Right lobe of liver (tissue), 4 donors: ENCODE results near the gene TMOD1.

Experiments used
- POLR2A ChIP-seq: fragments of 450-650 bp; IDR thresholded peaks from one replicate; pipeline ENCODE4 v1.6.1; 2017; ENCODE audit warnings: antibody characterized with exemption, mild to moderate bottlenecking
- TF ChIP-seq, protein P1 (sequence below), 4 donors: fragments of 200-600 bp in 3 of 4; fragments of 450-650 bp in 1 of 4; IDR thresholded peaks; one replicate each; pipeline versions ENCODE4 v1.5.1 to v1.8.0; 2016 to 2022; ENCODE audit warnings: antibody characterized with exemption in 4 of 4, mild to moderate bottlenecking in 2 of 4
- donor health status: DM: no; HTN: no; CAD: no.
- donor health status: DM: no; HTN: no; CAD: no.
- donor health status: DM: no; HTN: yes; CAD: no.

DNA sequence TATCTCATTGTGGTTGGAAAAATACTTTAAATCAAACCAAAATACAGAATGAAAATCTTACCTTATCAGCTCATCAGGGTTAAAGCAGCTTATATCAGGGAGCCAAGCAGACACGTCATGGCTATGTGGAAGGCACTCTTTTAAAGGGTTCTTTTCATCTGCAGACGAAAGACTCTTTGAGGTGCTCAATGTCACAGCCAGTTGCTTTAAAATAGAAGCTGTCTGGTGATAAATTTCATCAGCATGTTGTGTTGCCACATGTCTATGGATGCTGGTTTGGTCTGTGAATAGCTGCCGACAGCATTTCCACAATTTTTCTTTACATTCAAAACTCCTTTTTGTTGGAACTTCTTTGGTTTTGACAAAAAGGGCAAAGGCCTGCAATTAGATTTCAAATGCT, 124.2 kb downstream of the TMOD1 start:
- TF ChIP-seq, protein P1, sequence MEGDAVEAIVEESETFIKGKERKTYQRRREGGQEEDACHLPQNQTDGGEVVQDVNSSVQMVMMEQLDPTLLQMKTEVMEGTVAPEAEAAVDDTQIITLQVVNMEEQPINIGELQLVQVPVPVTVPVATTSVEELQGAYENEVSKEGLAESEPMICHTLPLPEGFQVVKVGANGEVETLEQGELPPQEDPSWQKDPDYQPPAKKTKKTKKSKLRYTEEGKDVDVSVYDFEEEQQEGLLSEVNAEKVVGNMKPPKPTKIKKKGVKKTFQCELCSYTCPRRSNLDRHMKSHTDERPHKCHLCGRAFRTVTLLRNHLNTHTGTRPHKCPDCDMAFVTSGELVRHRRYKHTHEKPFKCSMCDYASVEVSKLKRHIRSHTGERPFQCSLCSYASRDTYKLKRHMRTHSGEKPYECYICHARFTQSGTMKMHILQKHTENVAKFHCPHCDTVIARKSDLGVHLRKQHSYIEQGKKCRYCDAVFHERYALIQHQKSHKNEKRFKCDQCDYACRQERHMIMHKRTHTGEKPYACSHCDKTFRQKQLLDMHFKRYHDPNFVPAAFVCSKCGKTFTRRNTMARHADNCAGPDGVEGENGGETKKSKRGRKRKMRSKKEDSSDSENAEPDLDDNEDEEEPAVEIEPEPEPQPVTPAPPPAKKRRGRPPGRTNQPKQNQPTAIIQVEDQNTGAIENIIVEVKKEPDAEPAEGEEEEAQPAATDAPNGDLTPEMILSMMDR (IDR thresholded peaks at IDR 0.05) = no peak
- no peak for TF ChIP-seq POLR2A
